Endodermal cell (in vitro differentiated cells): ENCODE results near the gene TPT1. TPM values are rescaled to one million over a fixed set of nuclear protein-coding genes. Genes with fewer than 3 reads are reported as not detected.

Experiments
- DNase-seq: peaks from one replicate; pipeline ENCODE4 v3.0.0-alpha.2; 2017
- H3K27ac ChIP-seq: 2 replicates; pipeline ENCODE4 v1.5.1; 2013; ENCODE audit warnings: mild to moderate bottlenecking, low read depth, low read length, moderate library complexity
- H3K27me3 ChIP-seq: 2 replicates; pipeline ENCODE4 v1.6.1; 2013; ENCODE audit warnings: mild to moderate bottlenecking, low read length, moderate library complexity; ENCODE audit not compliant: insufficient read depth, control insufficient read depth, poor library complexity, severe bottlenecking
- H3K36me3 ChIP-seq: 2 replicates; pipeline ENCODE4 v1.7.0; 2013; ENCODE audit warnings: mild to moderate bottlenecking, low read length, moderate library complexity; ENCODE audit not compliant: control insufficient read depth, insufficient read depth
- H3K4me1 ChIP-seq: one replicate; pipeline ENCODE4 v1.7.0; 2013; ENCODE audit warnings: low read length; ENCODE audit not compliant: control insufficient read depth, insufficient read depth
- H3K4me3 ChIP-seq: 2 replicates; pipeline ENCODE4 v1.5.1; 2013; ENCODE audit warnings: mild to moderate bottlenecking, low read length, moderate library complexity
- H3K9ac ChIP-seq: 2 replicates; pipeline ENCODE4 v1.6.1; 2013; ENCODE audit warnings: mild to moderate bottlenecking, low read length, moderate library complexity; ENCODE audit not compliant: poor library complexity, severe bottlenecking; ENCODE audit errors: extremely low read depth
- H3K9me3 ChIP-seq: 2 replicates; pipeline ENCODE4 v1.6.1; 2013; ENCODE audit warnings: mild to moderate bottlenecking, low read length, moderate library complexity; ENCODE audit not compliant: control insufficient read depth
- H3K27ac Mint-ChIP-seq: 2 replicates; pipeline ENCODE4 v1.8.0; 2020; ENCODE audit warnings: mixed read lengths
- H3K27me3 Mint-ChIP-seq: 2 replicates; pipeline ENCODE4 v1.8.0; 2021; ENCODE audit warnings: mild to moderate bottlenecking, mixed read lengths; ENCODE audit not compliant: insufficient read depth
- H3K36me3 Mint-ChIP-seq: 2 replicates; pipeline ENCODE4 v1.8.0; 2020; ENCODE audit warnings: low read depth, mixed read lengths
- H3K4me1 Mint-ChIP-seq: 2 replicates; pipeline ENCODE4 v1.8.0; 2020; ENCODE audit warnings: mixed read lengths
- H3K4me3 Mint-ChIP-seq: 2 replicates; pipeline ENCODE4 v1.8.0; 2020; ENCODE audit warnings: mild to moderate bottlenecking, moderate library complexity, mixed read lengths
- H3K9me3 Mint-ChIP-seq: 2 replicates; pipeline ENCODE4 v1.8.0; 2020; ENCODE audit warnings: mild to moderate bottlenecking, mixed read lengths
- WGBS, 2 experiments: methylation state at CpG; one replicate each; pipeline versions ENCODE4 v1.1.5 to v1.1.7; 2013; ENCODE audit warnings: missing lambda C conversion rate in 2 of 2, mixed read lengths in 1 of 2; ENCODE audit not compliant: insufficient coverage in 1 of 2, insufficient read length in 1 of 2; 5-methylcytosine and 5-hydroxymethylcytosine counted together
- total RNA-seq, 2 donors: library from RNA; stranded (reverse); fragmentation: NEBNext Ultra II Directional in 1 of 2; extraction: Animal tissue kit (Norgen Biotek cat#: 25700) in 1 of 2; gene quantifications; 2 replicates in 1 of 2; 3 replicates in 1 of 2; pipeline ENCODE4 v1.2.1, GENCODE V29; 2021
- TF ChIP-seq, protein P1 (sequence below): fragments of 200-600 bp; sonication (generic); conservative IDR thresholded peaks from 2 replicates; pipeline ENCODE4 v1.5.0; 2021; ENCODE audit warnings: antibody characterized with exemption, mild to moderate bottlenecking

The TPT1 gene
- total RNA-seq, 2 donors from 2014 or later: 2,192 to 2,586 TPM

DNA sequence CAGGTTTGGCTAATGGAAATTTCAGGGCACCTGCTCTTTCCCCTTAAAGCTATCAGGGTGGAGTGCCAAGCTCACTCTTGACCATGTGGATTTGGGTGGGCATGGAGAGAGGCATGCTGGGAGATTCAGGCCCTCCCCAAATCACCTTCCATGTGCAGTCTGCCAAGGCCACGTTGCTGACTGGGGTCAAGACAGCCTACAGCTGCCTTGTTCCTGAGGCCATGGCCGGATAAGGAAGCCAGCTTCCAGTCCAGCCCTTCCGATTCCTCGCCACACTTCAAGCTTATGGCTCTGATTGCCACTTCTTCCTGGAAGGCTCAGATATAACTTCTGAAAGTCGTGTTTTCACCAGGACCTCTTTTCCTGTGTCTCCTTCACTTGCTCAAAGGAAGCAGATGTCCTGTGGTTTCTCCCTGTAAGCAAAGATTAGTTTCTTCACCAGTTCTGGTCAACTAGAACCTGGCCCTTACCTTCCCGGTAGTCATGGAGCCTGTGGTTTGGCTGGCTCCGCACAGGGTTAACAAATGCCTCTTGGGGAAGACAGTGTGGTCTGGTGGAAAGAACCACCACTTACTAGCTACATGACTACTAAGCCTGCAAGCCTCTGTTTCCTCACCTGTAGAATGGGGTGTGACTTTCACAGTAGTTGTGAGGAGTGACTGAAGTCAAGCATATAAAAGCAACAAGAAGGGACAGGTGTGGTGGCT is 16.1 kb upstream of the TPT1 start:
- Mint-ChIP-seq H3K36me3 (peaks cover 60% of the 10 kb centered on the region), H3K4me3 (no peak overlapping the region), H3K4me1 (no peaks in the 10 kb centered on the region), H3K9me3 (no peaks in the 10 kb centered on the region), H3K27me3 (no peaks in the 10 kb centered on the region), H3K27ac (no peak overlapping the region)
- 93 to 96% methylated on average over 7 of the region's 7 CpGs for WGBS, 2 experiments
- H3K4me3 ChIP-seq: no peak overlapping the region
- no peak for DNase-seq
- H3K9me3 ChIP-seq: peaks cover 6% of the 10 kb centered on the region
- no peaks in the 10 kb centered on the region for H3K4me1 ChIP-seq
- H3K27me3 ChIP-seq: no peaks in the 10 kb centered on the region
- TF ChIP-seq, protein P1, sequence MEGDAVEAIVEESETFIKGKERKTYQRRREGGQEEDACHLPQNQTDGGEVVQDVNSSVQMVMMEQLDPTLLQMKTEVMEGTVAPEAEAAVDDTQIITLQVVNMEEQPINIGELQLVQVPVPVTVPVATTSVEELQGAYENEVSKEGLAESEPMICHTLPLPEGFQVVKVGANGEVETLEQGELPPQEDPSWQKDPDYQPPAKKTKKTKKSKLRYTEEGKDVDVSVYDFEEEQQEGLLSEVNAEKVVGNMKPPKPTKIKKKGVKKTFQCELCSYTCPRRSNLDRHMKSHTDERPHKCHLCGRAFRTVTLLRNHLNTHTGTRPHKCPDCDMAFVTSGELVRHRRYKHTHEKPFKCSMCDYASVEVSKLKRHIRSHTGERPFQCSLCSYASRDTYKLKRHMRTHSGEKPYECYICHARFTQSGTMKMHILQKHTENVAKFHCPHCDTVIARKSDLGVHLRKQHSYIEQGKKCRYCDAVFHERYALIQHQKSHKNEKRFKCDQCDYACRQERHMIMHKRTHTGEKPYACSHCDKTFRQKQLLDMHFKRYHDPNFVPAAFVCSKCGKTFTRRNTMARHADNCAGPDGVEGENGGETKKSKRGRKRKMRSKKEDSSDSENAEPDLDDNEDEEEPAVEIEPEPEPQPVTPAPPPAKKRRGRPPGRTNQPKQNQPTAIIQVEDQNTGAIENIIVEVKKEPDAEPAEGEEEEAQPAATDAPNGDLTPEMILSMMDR: no peak
- H3K36me3 ChIP-seq: peaks cover 66% of the 10 kb centered on the region
- H3K27ac ChIP-seq: no peak overlapping the region
- H3K9ac ChIP-seq: no peak overlapping the region

DNA sequence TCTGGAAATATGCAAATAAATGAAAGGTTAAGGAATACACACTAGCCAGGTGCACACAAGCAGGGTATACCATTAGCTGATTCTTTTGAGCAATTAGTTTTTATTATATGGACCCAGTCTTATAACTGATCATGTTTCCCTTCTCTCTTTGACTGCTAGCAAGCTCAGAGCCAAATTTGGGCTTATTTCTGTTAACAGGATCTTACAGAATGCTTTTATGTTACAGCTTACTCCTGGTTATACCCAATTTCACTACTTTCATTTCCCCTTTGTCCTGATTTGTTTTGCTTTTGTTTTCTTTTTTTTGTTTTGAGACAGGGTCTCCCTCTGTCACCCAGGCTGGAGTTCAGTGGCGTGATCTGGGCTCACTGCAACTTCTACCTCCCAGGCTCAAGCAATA is 12.9 kb upstream of the TPT1 start:
- no peak overlapping the region for H3K27ac ChIP-seq
- no peak for DNase-seq
- TF ChIP-seq, protein P1: no peak
- Mint-ChIP-seq H3K4me3 (no peak overlapping the region), H3K27ac (no peak overlapping the region), H3K4me1 (no peaks in the 10 kb centered on the region), H3K36me3 (peaks cover 66% of the 10 kb centered on the region), H3K9me3 (no peaks in the 10 kb centered on the region), H3K27me3 (no peaks in the 10 kb centered on the region)
- WGBS, 2 experiments: 91% methylated on average over 1 of the region's 1 CpG; no CpG with 5 or more reads in 1 of the 2 experiments
- H3K9ac ChIP-seq: no peak overlapping the region
- no peaks in the 10 kb centered on the region for H3K9me3 ChIP-seq
- peaks cover 6% of the 10 kb centered on the region for H3K27me3 ChIP-seq
- H3K4me1 ChIP-seq: no peaks in the 10 kb centered on the region
- H3K4me3 ChIP-seq: no peak overlapping the region
- peaks cover 75% of the 10 kb centered on the region for H3K36me3 ChIP-seq

GRCh38 chr13:45352031-45352430 is 11.0 kb upstream of the TPT1 start:
- Histone ChIP-seq H3K4me1 (no peaks in the 10 kb centered on the region), H3K36me3 (peaks cover 70% of the 10 kb centered on the region), H3K9ac (no peak overlapping the region), H3K27ac (no peak overlapping the region), H3K9me3 (no peaks in the 10 kb centered on the region), H3K4me3 (no peak overlapping the region), H3K27me3 (peaks cover 6% of the 10 kb centered on the region)
- no peaks in the 10 kb centered on the region for H3K4me1 Mint-ChIP-seq
- H3K27ac Mint-ChIP-seq: no peak overlapping the region
- H3K9me3 Mint-ChIP-seq: no peaks in the 10 kb centered on the region
- no peak for DNase-seq
- TF ChIP-seq, protein P1: no peak
- no peaks in the 10 kb centered on the region for H3K27me3 Mint-ChIP-seq
- H3K36me3 Mint-ChIP-seq: peaks cover 63% of the 10 kb centered on the region
- WGBS, 2 experiments: 91 to 95% methylated on average over 8 to 10 of the region's 10 CpGs
- no peak overlapping the region for H3K4me3 Mint-ChIP-seq
